G401.6 (cell line): Measurements from ENCODE around the gene C5orf22.

Source experiments
- FAIRE-seq: peaks from 2 replicates; lab custom pipeline; 2012; peaks lifted over from hg19 to GRCh38; lab: Jason Lieb, UNC

Gene C5orf22

GRCh38 chr5:31604644-31605043, 72.5 kb downstream of the C5orf22 start:
- no peak for FAIRE-seq
